ENCODE measurements around the gene KRT6B.

KRT6B gene

GRCh38 chr12:52398176-52398575, 53.8 kb downstream of the KRT6B start:
- Histone ChIP-seq H3K4me3 (no peak overlapping the region), H3K27ac (no peak overlapping the region)

GRCh38 chr12:52396656-52397055, 55.3 kb downstream of the KRT6B start:
- H3K4me3 ChIP-seq, result no peak overlapping the region
- no peak overlapping the region for H3K27ac ChIP-seq

Measured in skin epidermis (tissue), 12 donors.